HEK293 (cell line): Measurements from ENCODE around the gene ITGB3.

ENCODE experiments used
- CTCF ChIA-PET: fragments of 350-600 bp; formaldehyde crosslinking; extraction: SDS; loops from one replicate; lab custom pipeline; 2021; ENCODE audit warnings: antibody characterized with exemption; lab: Yijun Ruan, JAX
- POLR2A ChIA-PET: fragments of 300-600 bp; formaldehyde crosslinking; extraction: SDS; loops from one replicate; lab custom pipeline; 2020; ENCODE audit warnings: antibody characterized with exemption, inconsistent platforms; lab: Yijun Ruan, JAX
- H3K27ac ChIP-seq: fragments of 200-500 bp; sonication (Bioruptor generic); 2 replicates; pipeline ENCODE4 v1.5.1; 2014; ENCODE audit warnings: low read depth, low read length, control low read depth, inconsistent platforms; ENCODE audit errors: extremely low read depth
- H3K36me3 ChIP-seq, 2 experiments: fragments of 200-500 bp in 1 of 2; sonication (Bioruptor generic) in 1 of 2; 1 replicate in 1 of 2; 2 replicates in 1 of 2; pipeline ENCODE4 v1.5.1; 2014 to 2017; ENCODE audit warnings: inconsistent platforms in 2 of 2, low read length in 2 of 2; ENCODE audit not compliant: control insufficient read depth in 2 of 2, insufficient read depth in 1 of 2
- H3K4me1 ChIP-seq: fragments of 200-500 bp; sonication (Bioruptor generic); 2 replicates; pipeline ENCODE4 v1.5.1; 2014; ENCODE audit warnings: mild to moderate bottlenecking, low read length, inconsistent platforms; ENCODE audit not compliant: control insufficient read depth, insufficient read depth
- H3K4me3 ChIP-seq: 2 replicates; pipeline ENCODE4 v1.5.1; 2011; ENCODE audit warnings: low read depth, mild to moderate bottlenecking, control low read depth, low read length, moderate library complexity
- H3K9me3 ChIP-seq: fragments of 200-500 bp; sonication (Bioruptor generic); 2 replicates; pipeline ENCODE4 v1.5.1; 2014; ENCODE audit warnings: low read depth, low read length, inconsistent platforms; ENCODE audit not compliant: control insufficient read depth, insufficient read depth
- BCL11A ChIP-seq: fragments of 450-650 bp; formaldehyde crosslinking; IDR thresholded peaks from 2 replicates; pipeline ENCODE4 v1.5.1; 2016; ENCODE audit warnings: low read depth, missing biosample characterization, missing genetic modification characterization
- GLI2 ChIP-seq: fragments of 450-650 bp; formaldehyde crosslinking; IDR thresholded peaks from 2 replicates; pipeline ENCODE4; 2017; ENCODE audit warnings: missing biosample characterization, missing genetic modification characterization, low read depth, borderline replicate concordance
- KLF1 ChIP-seq: fragments of 450-650 bp; formaldehyde crosslinking; IDR thresholded peaks from 2 replicates; pipeline ENCODE4 v1.5.1; 2016; ENCODE audit warnings: missing biosample characterization, missing genetic modification characterization
- ZBTB20 ChIP-seq: fragments of 450-650 bp; formaldehyde crosslinking; IDR thresholded peaks from 2 replicates; pipeline ENCODE4 v1.5.1; 2016; ENCODE audit warnings: missing biosample characterization, missing genetic modification characterization
- ZBTB8A ChIP-seq: fragments of 450-650 bp; formaldehyde crosslinking; IDR thresholded peaks from 2 replicates; pipeline ENCODE4 v1.5.1; 2016; ENCODE audit warnings: missing biosample characterization, missing genetic modification characterization
- ZNF112 ChIP-seq: fragments of 450-650 bp; formaldehyde crosslinking; IDR thresholded peaks from 2 replicates; pipeline ENCODE4 v1.5.0; 2017; ENCODE audit warnings: missing biosample characterization, missing genetic modification characterization
- ZNF140 ChIP-seq: fragments of 450-650 bp; formaldehyde crosslinking; IDR thresholded peaks from 2 replicates; pipeline ENCODE4 v1.5.1; 2016; ENCODE audit warnings: missing biosample characterization, missing genetic modification characterization
- ZNF335 ChIP-seq: fragments of 450-650 bp; formaldehyde crosslinking; conservative IDR thresholded peaks from 2 replicates; pipeline ENCODE4 v1.5.1; 2016; ENCODE audit warnings: missing biosample characterization, missing genetic modification characterization
- ZNF366 ChIP-seq: fragments of 450-650 bp; formaldehyde crosslinking; conservative IDR thresholded peaks from 2 replicates; pipeline ENCODE4 v1.5.1; 2016; ENCODE audit warnings: missing biosample characterization, missing genetic modification characterization
- ZNF449 ChIP-seq: fragments of 450-650 bp; formaldehyde crosslinking; IDR thresholded peaks from 2 replicates; pipeline ENCODE4 v1.5.1; 2017; ENCODE audit warnings: missing biosample characterization, mild to moderate bottlenecking, missing genetic modification characterization, moderate library complexity
- ZNF600 ChIP-seq: fragments of 450-650 bp; formaldehyde crosslinking; IDR thresholded peaks from 2 replicates; pipeline ENCODE4 v1.5.1; 2016; ENCODE audit warnings: missing biosample characterization, missing genetic modification characterization
- ZNF610 ChIP-seq: fragments of 450-650 bp; formaldehyde crosslinking; IDR thresholded peaks from 2 replicates; pipeline ENCODE4 v1.5.1; 2016; ENCODE audit warnings: missing biosample characterization, missing genetic modification characterization, borderline replicate concordance
- ZNF658 ChIP-seq: fragments of 450-650 bp; formaldehyde crosslinking; IDR thresholded peaks from 2 replicates; pipeline ENCODE4; 2016; ENCODE audit warnings: missing biosample characterization, missing genetic modification characterization
- ZNF664 ChIP-seq: fragments of 450-650 bp; formaldehyde crosslinking; IDR thresholded peaks from 2 replicates; pipeline ENCODE4 v1.5.1; 2016; ENCODE audit warnings: missing biosample characterization, missing genetic modification characterization
- ZNF677 ChIP-seq: fragments of 450-650 bp; IDR thresholded peaks from 2 replicates; pipeline ENCODE4 v1.5.0; 2018; ENCODE audit warnings: missing biosample characterization, mild to moderate bottlenecking, missing genetic modification characterization, moderate library complexity
- ZSCAN18 ChIP-seq: fragments of 450-650 bp; formaldehyde crosslinking; IDR thresholded peaks from 2 replicates; pipeline ENCODE4 v1.5.1; 2016; ENCODE audit warnings: missing biosample characterization, missing genetic modification characterization

The ITGB3 gene

GRCh38 chr17:47203984-47204721 is 49.5 kb upstream of the ITGB3 start:
- no peak overlapping the region for H3K4me3 ChIP-seq
- TF ChIP-seq ZNF664 (tag by site-specific recombination) = 0 out of 2 replicates have a peak, but pooled peaks have one; percentile 24
- no peak for TF ChIP-seq ZNF112 (tag by site-specific recombination)
- 0 out of 2 replicates have a peak, but pooled peaks cover 5% of the 10 kb centered on the region for H3K4me1 ChIP-seq
- H3K36me3 ChIP-seq = no peaks in the 10 kb centered on the region
- ChIA-PET POLR2A (no interaction called here), CTCF (interaction anchor here (0.8 to 1.3 kb wide), 2 partner anchors 10 to 15 kb away, joined by 4 to 5 read pairs; partner anchors contain the start of gene CDC27)
- no peaks in the 10 kb centered on the region for H3K9me3 ChIP-seq
- H3K27ac ChIP-seq = no peak overlapping the region

GRCh38 chr17:47204722-47205418 is 48.8 kb upstream of the ITGB3 start:
- Histone ChIP-seq H3K9me3 (no peaks in the 10 kb centered on the region), H3K4me1 (0 out of 2 replicates have a peak, but pooled peaks cover 5% of the 10 kb centered on the region), H3K36me3 (no peaks in the 10 kb centered on the region), H3K27ac (no peak overlapping the region), H3K4me3 (no peak overlapping the region)
- ChIA-PET POLR2A (no interaction called here), CTCF (interaction anchor here (1.3 to 2.1 kb wide), 2 partner anchors 10 to 24 kb away, joined by 4 to 7 read pairs; no protein-coding TSS in a partner anchor)
- TF ChIP-seq ZNF366 (tag by site-specific recombination) (peak; percentile 84), ZBTB8A (tag by site-specific recombination) (peak; percentile 90), ZNF335 (tag by site-specific recombination) (peak; percentile 80), ZNF600 (tag by site-specific recombination) (peak; percentile 23; the same call in 1 of the 2 replicates), KLF1 (tag by site-specific recombination) (no peak), ZNF664 (tag by site-specific recombination) (0 out of 2 replicates have a peak, but pooled peaks have one; percentile 53), ZNF677 (tag by site-specific recombination) (no peak)

GRCh38 chr17:47205419-47205963 is 48.1 kb upstream of the ITGB3 start:
- H3K36me3 ChIP-seq = no peaks in the 10 kb centered on the region
- no peak for TF ChIP-seq ZSCAN18 (tag by site-specific recombination)
- no peak for TF ChIP-seq ZNF658
- no peak for TF ChIP-seq GLI2
- peak; percentile 62; the same call in 1 of the 2 replicates for TF ChIP-seq ZNF610
- no peak for TF ChIP-seq ZNF140
- TF ChIP-seq BCL11A (tag by site-specific recombination) = no peak
- peak; percentile 100 for TF ChIP-seq ZNF449 (tag by site-specific recombination)
- TF ChIP-seq ZBTB20 (tag by site-specific recombination) = no peak
- H3K9me3 ChIP-seq = no peaks in the 10 kb centered on the region
- CTCF ChIA-PET = interaction anchor here (1.3 to 2.1 kb wide), 2 partner anchors 11 to 24 kb away, joined by 4 to 7 read pairs; no protein-coding TSS in a partner anchor
- POLR2A ChIA-PET = interaction anchor here (0.5 kb wide), 1 partner anchor 477 kb away, joined by 4 read pairs; no protein-coding TSS in a partner anchor
- no peak overlapping the region for H3K27ac ChIP-seq
- H3K4me3 ChIP-seq = no peak overlapping the region
- 0 out of 2 replicates have a peak, but pooled peaks cover 5% of the 10 kb centered on the region for H3K4me1 ChIP-seq
